Fibroblast of the aortic adventitia (primary cell): Measurements from ENCODE around the gene NCAM1. TPM values are rescaled to one million over a fixed set of nuclear protein-coding genes. Genes with fewer than 3 reads are reported as not detected.
A peak's percentile ranks its signal among the peaks of the same experiment; 100 is the strongest.

Experiments
- DNase-seq: peaks from one replicate; pipeline ENCODE4 v3.0.0-alpha.2; 2010; ENCODE audit warnings: low read depth
- H3K4me3 ChIP-seq: 2 replicates; pipeline ENCODE4 v1.5.1; 2011; ENCODE audit warnings: low read depth, mild to moderate bottlenecking, control low read depth, low read length, moderate library complexity
- CTCF ChIP-seq: IDR thresholded peaks from 2 replicates; pipeline ENCODE4 v1.5.1; 2011; ENCODE audit warnings: mild to moderate bottlenecking, low read length, control low read depth, inconsistent platforms; ENCODE audit not compliant: insufficient read depth
- total RNA-seq: library from RNA; depleted of rRNA; stranded (reverse); fragments of >200 nt; gene quantifications from 2 replicates; pipeline ENCODE4 v1.2.3, GENCODE V29; 2012; ENCODE audit warnings: low replicate concordance

NCAM1 gene
- total RNA-seq, 1 donor, result 3.0 TPM

DNA sequence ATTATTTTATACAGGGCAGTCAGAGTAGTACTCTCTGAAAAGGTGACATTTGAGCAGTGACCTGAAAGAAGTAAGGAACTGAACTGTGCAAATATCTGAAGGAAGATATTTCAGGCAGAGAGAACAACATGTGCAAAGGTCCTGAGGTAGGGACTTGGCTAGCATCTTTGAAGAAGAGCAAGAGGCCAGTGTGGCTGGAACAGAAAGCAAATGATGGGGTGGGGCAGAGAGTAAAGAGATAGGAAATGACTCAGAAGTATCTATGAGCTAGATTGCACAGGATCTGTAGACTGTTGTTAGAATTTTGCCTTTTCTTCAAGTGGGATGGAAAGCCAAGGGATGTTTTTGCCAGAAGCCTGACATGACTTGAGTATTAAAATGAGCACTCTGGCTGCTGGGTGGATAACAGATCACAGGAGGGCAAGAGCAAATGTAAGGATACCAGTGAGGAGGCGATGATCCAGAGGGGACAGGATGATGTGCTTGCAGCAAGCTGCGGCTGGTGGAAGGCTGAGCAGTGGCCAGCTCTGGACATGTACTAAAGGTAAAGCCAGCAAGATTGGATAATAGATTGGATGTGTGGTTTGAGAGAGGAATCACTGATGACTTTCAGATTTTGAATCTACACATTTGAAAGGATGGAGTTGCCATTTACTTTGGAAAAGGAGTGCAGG is 320.0 kb downstream of the NCAM1 start:
- no peak for DNase-seq

DNA sequence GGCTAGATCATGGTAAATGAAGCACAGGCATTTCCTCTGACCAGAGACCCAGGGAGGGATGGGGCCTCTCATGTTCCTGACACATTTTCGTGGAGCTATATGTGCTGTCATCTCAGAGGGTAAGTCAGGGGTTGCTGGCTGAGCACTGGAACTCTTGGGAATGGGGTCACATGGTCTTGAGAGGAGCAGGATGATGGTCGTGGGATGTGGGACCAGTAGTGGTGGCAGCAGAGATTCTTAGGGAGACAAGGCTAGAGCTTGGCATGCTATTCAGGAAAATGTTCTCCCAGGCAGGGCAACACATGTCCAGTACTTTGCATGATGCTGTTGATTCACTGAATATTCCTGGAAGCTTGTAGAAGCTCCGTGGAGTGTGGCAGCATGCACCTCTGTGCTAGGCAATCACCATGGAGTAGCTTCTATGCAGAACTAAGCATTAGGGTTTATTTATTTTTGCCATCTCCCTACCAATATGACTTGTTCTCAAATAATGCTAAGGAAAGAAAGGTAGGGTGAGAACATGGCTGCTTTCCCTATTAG is 321.7 kb downstream of the NCAM1 start:
- H3K4me3 ChIP-seq, result no peak overlapping the region
- DNase-seq, result no peak
- no peak for TF ChIP-seq CTCF

More for the DNA sequence above, 320.0 kb downstream of the NCAM1 start:
- H3K4me3 ChIP-seq, result no peak overlapping the region
- TF ChIP-seq CTCF, result no peak

DNA sequence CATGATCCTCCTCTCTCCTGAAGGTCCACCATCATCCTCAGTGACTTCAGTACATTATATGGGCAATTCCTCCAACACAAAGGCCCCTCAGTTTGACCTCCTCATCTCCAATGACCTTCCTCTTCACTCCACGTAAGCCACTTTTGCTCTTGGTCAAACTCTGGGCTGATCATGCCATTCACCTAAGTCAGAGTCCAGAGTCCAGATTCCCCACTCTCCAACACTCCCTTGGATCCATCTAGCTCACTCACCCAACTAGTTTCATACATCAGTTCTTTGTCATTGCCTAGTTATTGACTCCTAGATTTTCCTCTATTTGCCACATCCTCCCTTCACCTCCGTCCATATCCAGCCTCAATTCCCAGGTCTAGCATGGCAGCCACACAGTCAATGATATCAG is 322.7 kb downstream of the NCAM1 start:
- no peak for TF ChIP-seq CTCF
- no peak for DNase-seq

DNA sequence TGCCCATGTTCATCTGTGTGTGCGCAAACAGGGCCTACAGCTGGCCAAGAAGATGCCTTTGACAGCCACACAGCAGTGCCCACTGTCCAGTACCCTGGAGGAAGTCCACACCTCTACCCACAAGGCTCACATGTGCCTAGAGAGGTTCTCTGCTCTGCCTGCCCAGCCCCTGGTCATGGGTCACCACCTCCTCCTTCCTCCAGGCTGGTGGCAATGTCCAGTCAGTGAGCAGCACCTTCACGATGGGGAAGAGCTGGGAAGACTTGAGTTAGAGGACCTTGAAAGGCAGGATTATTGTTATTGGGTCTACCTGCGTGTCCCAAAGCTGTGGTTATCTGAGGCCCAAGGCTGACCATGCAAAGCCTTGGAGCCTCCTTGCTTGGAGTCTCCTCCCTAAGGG is 324.8 kb downstream of the NCAM1 start:
- H3K4me3 ChIP-seq, result no peak overlapping the region
- DNase-seq, result no peak
- no peak for TF ChIP-seq CTCF

More for the DNA sequence above, 322.7 kb downstream of the NCAM1 start:
- no peak overlapping the region for H3K4me3 ChIP-seq

DNA sequence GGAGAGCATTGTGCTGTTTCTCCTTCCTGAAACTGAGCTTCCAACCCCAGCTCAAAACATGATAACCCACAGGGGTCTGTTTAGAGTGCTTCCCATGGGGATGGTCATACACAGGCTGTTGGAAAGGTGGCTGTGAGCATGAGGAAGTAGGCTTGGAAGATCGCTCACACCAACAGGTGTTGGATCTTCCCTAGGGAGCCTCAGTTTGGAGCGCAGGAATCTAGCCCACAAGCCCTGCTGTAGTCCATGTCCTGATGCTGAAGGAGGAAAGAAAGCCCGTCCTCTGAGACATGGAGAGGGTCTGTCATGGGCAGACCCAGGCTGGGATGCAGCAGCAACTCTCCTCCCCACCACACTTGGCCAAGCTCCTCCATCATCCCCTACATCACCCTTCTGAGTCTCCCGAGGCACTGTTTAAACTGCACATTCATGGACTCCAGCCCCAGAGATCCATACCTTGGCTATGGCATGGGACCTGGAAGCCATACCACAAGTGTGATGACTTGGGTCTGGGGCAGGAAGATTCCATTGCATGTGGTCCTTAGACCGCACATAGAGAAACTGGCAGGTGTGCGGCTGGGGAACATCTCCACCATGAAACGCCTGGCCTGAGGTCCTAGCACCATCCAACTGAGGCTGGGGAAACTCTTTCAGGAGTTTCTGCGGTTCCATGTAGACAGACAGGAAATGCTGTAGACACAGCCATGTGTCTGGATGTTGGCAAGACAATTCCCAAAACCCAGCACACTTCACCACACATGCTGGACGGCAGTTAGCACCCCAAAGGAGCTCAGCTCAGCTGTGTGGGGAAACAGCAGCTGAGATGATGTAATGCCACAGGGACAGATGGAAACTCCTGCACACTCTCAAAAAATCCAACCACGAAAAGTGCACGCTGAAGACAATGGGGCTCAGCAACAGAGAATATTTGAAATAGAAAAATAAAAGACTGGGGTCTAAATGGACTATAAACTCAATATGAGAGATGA is 325.6 kb downstream of the NCAM1 start:
- no peak for TF ChIP-seq CTCF
- DNase-seq, result peak; percentile 34
- no peak overlapping the region for H3K4me3 ChIP-seq

- TF ChIP-seq CTCF, result no peak
- DNase-seq, result no peak
- no peak overlapping the region for H3K4me3 ChIP-seq
These were observed 326.6 kb downstream of the NCAM1 start for GRCh38 chr11:113287801-113288200.
